Activated gamma-delta T cell treated with Interleukin-2 at 50 U/mL for 16 hours (primary cell): Measurements from ENCODE around the gene DOCK6.
A peak's percentile ranks its signal among the peaks of the same experiment; 100 is the strongest.

Experiments used
- DNase-seq: peaks from one replicate; pipeline ENCODE4 v3.0.0-alpha.2; 2020

The DOCK6 gene

DNA sequence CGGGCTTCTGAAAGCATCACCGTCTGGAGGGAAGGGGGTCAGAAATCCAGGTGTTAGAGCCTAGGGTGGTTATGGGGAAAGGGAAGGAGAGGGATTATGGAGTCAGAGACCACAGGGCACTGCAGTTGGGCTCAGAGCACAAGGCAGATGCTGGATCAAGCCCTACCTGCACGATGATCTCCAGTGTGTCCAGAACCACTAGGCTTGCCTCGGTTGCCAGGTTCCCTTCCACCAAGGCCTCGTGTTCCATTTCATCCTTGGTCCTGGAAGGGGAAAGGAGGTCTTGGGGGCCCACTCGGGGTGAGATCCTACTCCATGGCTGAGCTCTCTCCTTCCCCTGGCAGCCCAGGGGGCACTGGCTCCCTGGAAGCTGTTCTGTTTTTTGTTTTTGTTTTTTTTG, 47.9 kb downstream of the DOCK6 start:
- no peak for DNase-seq

DNA sequence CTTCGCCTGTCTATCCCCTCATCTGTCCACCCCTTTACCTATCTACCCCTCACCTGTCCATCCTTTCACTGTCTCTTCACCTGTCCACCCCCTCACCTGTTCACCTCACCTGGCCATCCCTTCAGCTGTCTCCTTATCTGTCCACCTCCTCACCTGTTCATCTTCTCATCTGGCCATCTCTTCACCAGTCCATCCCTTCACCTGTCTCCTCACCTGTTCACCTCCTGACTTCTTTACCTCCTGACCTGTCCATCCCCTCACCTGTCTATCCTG, 51.7 kb downstream of the DOCK6 start:
- no peak for DNase-seq

DNA sequence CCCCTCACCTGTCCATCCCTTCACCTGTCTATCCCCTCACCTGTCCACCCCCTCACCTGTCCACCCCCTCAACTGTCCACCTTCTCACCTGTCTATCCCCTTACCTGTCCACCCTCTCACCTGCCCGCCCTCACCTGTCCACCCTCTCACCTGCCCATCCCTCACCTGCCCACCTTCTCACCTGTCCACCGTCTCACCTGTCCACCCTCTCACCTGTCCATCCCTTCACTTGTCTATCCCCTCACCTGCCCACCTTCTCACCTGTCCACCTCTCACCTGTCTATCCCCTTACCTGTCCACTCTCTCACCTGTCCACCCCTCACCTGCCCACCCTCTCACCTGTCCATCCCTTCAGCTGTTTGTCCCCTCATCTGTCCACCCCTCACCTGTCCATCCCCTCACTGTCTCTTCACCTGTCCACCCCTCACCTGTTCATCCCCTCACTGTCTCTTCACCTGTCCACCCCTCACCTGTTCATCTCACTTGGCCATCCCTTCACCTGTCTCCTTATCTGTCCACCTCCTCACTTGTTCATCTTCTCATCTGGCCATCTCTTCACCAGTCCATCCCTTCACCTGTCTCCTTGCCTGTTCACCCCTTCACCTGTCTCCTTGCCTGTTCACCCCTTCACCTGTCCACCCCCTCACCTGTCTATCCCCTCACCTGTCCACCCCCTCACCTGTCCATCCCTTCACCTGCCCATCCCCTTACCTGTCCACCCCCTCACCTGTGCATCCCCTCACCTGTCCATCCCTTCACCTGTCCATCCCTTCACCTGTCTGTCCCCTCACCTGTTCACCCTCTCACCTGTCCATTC, 52.3 kb downstream of the DOCK6 start:
- no peak for DNase-seq

- DNase-seq, result no peak
These were observed 53.5 kb downstream of the DOCK6 start for GRCh38 chr19:11208561-11209471.

GRCh38 chr19:11205939-11206570, 56.3 kb downstream of the DOCK6 start:
- no peak for DNase-seq

DNA sequence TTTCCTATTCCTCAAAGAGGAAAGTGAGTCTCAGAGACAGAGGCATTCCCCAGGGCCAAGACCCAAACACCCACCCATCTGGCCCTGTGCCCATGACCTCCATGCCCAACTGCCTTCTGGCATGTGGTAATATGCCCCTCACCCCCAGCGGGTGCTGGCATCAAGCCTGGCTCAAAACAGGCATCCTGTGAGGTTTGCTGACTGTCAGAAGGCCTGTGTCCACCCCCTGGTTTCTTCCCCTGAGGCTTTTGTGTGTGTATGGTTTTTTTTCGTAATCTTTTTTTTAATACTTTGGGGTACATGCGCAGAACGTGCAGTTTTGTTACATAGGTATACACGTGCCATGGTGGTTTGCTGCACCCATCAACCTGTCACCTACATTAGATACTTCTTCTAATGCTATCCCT, 57.4 kb downstream of the DOCK6 start:
- no peak for DNase-seq

- DNase-seq, result no peak
These were observed 58.2 kb downstream of the DOCK6 start for GRCh38 chr19:11204076-11204602.

GRCh38 chr19:11203194-11204075, 58.9 kb downstream of the DOCK6 start:
- DNase-seq, result peak; percentile 21

GRCh38 chr19:11202488-11203193, 59.7 kb downstream of the DOCK6 start:
- no peak for DNase-seq

- DNase-seq, result no peak
These were observed 60.5 kb downstream of the DOCK6 start for GRCh38 chr19:11201791-11202190.

- DNase-seq, result no peak
These were observed 61.4 kb downstream of the DOCK6 start for GRCh38 chr19:11200931-11201330.

GRCh38 chr19:11200015-11200574, 62.2 kb downstream of the DOCK6 start:
- no peak for DNase-seq

DNA sequence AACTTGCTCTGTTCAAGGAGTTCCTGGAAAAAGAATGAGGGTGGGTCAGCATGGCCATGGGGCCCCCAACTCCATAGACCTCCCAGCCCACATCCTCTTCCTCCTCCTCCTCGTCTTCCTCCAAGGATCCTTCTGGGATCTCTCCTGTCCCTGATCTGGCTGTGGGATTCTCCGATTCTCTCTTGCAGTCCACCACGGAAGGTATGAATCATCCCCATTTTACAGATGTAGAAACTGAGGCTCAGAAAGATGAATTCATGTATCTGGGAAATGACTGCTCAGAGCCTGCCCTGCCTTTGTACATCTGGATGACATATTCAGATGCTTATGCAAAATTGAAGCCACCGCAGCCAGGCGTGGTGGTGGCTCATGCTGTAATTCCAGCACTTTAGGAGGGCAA, 62.8 kb downstream of the DOCK6 start:
- no peak for DNase-seq

- DNase-seq, result no peak
These were observed 63.4 kb downstream of the DOCK6 start for GRCh38 chr19:11198769-11199424.

GRCh38 chr19:11198175-11198534, 64.2 kb downstream of the DOCK6 start:
- no peak for DNase-seq

DNA sequence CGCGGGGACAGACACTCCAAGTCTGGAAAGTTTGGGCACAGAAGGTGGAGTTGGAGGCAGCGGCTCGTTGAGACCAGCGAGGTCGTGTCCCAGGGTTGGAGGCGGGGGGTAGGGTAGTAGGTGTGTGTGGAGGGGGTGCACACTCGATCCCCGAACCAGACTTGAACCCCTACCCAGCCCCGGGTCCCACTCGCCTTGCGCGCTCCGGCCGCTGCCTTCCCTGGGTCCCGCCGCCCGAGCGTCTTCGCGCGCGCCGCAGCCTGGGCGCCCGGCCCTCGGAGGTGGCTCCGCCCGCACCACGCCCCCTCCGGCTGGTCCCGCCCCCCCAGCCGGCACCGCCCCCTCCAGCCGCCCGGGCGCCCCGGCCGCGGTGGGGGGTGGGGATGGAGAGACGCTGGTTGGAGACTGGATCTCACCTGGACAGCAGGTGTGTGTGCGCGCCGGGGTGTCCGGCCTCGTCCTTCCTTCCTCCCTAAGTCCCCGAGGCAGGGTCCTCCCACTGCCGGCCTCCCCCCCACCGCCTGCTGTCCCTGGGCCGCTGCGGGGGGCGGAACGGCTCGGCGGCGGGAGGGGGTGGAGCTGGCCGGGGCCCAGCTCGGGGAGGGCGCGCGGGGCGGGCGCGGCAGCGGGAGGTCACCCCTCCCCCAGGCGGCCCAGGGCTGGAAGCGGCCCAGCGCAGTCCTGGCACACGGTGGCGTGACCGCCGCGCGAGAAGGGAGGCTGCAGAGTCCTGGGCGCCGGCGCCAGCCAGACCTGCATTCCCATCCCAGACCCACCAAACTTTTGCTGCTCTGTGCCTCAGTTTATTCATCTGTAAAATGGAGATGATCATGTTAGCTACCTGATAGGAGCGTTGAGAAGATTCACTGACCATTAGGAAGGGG, 64.8 kb downstream of the DOCK6 start, which contains the start of gene KANK2:
TSS of gene KANK2 (minus strand) at position 255 of the 884 bp plus-strand sequence. CDS start 3,034 bp downstream, outside the sequence.
- peak; percentile 66 for DNase-seq

DNA sequence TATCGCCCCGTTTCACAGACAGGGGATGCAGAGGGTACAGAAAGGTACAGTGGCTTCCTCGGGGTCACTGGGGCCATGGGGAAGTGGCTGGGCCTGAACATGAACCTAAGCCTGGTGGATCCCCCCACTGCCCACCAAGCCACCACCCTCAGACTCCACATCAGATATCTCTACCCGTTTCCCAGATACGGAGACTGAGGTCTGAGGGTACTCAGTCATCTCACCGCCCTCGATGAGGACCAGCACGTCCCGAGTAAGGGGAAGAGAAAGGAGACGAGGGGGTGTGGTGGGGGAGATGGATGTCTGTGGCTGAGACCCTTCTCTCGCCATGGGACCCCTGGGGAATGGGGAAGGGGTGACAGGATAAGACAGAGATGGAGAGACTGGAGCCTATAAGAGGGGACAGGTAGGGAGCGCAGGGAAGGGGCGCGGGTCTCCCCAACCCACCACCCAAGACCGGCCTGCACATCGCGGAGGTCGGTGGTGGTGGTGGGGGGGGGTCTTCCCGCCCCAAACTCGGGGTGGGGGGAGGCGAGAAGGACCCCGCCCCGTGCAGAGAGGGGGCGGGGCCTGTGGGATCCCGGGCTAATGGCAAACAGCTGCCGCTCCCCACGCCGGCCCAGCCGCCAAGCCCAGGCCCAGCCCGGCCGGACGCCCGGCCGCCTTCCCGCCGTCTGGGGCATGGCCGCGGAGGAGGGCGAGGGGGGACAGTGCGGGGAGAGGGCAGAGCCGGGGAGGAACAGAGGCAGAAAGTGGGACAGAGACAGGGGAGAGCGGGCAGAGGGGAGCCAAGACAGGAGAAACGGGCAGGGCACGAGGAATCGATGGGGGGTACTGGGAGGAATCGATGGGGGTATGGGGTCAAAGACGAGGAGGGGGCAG, 65.7 kb downstream of the DOCK6 start:
- no peak for DNase-seq

DNA sequence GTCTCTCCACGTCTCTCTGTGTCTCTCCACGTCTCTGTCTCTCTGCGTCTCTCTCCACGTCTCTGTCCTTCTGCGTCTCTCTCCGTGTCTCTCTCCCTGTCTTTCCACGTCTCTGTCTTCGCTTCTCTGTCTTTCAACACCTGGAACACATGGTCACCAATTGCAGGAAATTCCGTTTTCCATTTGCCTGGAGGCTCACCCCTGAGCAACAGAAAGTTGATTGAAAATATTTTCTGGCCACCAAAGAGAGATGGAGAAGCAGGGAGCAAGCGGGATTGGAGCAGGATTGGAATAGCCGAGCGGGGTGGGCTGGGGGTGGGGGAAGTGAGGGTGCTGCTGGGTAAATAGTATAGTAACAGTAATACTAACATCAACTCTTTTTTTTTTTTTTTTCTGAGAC, 66.6 kb downstream of the DOCK6 start:
- no peak for DNase-seq
